ENCODE measurements around the gene ATP10A. TPM values are rescaled to one million over a fixed set of nuclear protein-coding genes. Genes with fewer than 3 reads are reported as not detected.

Gene ATP10A
- total RNA-seq, 1 donor from 2014 or later = 1.2 TPM

- no peak for DNase-seq (ENCODE audit: low read depth)
These were observed 154.7 kb downstream of the ATP10A start for GRCh38 chr15:25708391-25708790.

GRCh38 chr15:25707656-25708365 lies 155.3 kb downstream of the ATP10A start:
- no peak for DNase-seq (ENCODE audit: low read depth)

GRCh38 chr15:25706176-25706955 lies 156.8 kb downstream of the ATP10A start:
- DNase-seq (ENCODE audit: low read depth) = no peak

- DNase-seq (ENCODE audit: low read depth) = no peak
These were observed 157.6 kb downstream of the ATP10A start for GRCh38 chr15:25705433-25706115.

GRCh38 chr15:25703726-25704125 lies 159.4 kb downstream of the ATP10A start:
- DNase-seq (ENCODE audit: low read depth) = no peak

- no peak for DNase-seq (ENCODE audit: low read depth)
These were observed 161.2 kb downstream of the ATP10A start for GRCh38 chr15:25701721-25702465.

GRCh38 chr15:25700916-25701315 lies 162.2 kb downstream of the ATP10A start:
- no peak for DNase-seq (ENCODE audit: low read depth)

- DNase-seq (ENCODE audit: low read depth) = no peak
These were observed 165.5 kb downstream of the ATP10A start for GRCh38 chr15:25697586-25697985.

- no peak for DNase-seq (ENCODE audit: low read depth)
These were observed 167.0 kb downstream of the ATP10A start for GRCh38 chr15:25695875-25696760.

- DNase-seq (ENCODE audit: low read depth) = no peak
These were observed 168.3 kb downstream of the ATP10A start for GRCh38 chr15:25694823-25695312.

GRCh38 chr15:25694239-25694584 lies 168.9 kb downstream of the ATP10A start:
- peak; percentile 98 for DNase-seq (ENCODE audit: low read depth)

- DNase-seq (ENCODE audit: low read depth) = no peak
These were observed 169.5 kb downstream of the ATP10A start for GRCh38 chr15:25693321-25694238.

GRCh38 chr15:25691544-25692430 lies 171.3 kb downstream of the ATP10A start:
- peak; percentile 41 for DNase-seq (ENCODE audit: low read depth)

GRCh38 chr15:25690673-25691543 lies 172.2 kb downstream of the ATP10A start:
- peak; percentile 57 for DNase-seq (ENCODE audit: low read depth)

GRCh38 chr15:25689592-25689991 lies 173.5 kb downstream of the ATP10A start:
- DNase-seq (ENCODE audit: low read depth) = no peak

GRCh38 chr15:25688166-25688565 lies 175.0 kb downstream of the ATP10A start:
- no peak for DNase-seq (ENCODE audit: low read depth)

- DNase-seq (ENCODE audit: low read depth) = no peak
These were observed 175.4 kb downstream of the ATP10A start for GRCh38 chr15:25687689-25688088.

Measured in myocyte (in vitro differentiated cells).